ENCODE measurements around the gene GP5. TPM values are rescaled to one million over a fixed set of nuclear protein-coding genes. Genes with fewer than 3 reads are reported as not detected.

Gene GP5
- total and polyA plus RNA-seq, 2 of the 13 experiments (the other 11 are each of a cell fraction or from before 2014, with no cell fraction given): not detected

- TF ChIP-seq ZBED4 (CRISPR knock-in tag; IDR thresholded peaks at IDR 0.05; ENCODE audit: borderline replicate concordance) (no peak), ARNTL (CRISPR knock-in tag; IDR thresholded peaks at IDR 0.05) (no peak), RXRB (CRISPR knock-in tag; IDR thresholded peaks at IDR 0.05; ENCODE audit: borderline replicate concordance) (peak; percentile 70), NFIC (IDR thresholded peaks at IDR 0.05; ENCODE audit: low read length) (peak; percentile 73; the same call in 1 of the 2 replicates), ZNF503 (CRISPR knock-in tag; IDR thresholded peaks at IDR 0.05) (peak; percentile 56; the same call in 1 of the 2 replicates), ZSCAN20 (CRISPR knock-in tag; IDR thresholded peaks at IDR 0.05; ENCODE audit: borderline replicate concordance) (no peak), FOXK2 (IDR thresholded peaks at IDR 0.05) (no peak), MED1 (CRISPR knock-in tag; IDR thresholded peaks at IDR 0.05) (no peak), SRY (CRISPR knock-in tag; IDR thresholded peaks at IDR 0.05) (no peak), ZNF383 (CRISPR knock-in tag; IDR thresholded peaks at IDR 0.05; ENCODE audit: borderline replicate concordance) (no peak), FIP1L1 (IDR thresholded peaks at IDR 0.05; ENCODE audit: borderline replicate concordance, insufficient read depth, low read depth, low read length) (no peak), GFI1 (CRISPR knock-in tag; IDR thresholded peaks at IDR 0.05; ENCODE audit: borderline replicate concordance) (no peak; the same call in 1 of the 2 replicates), ZFAT (CRISPR knock-in tag; conservative IDR thresholded peaks at IDR 0.05) (no peak), RFXANK (CRISPR knock-in tag; IDR thresholded peaks at IDR 0.05) (no peak), TAF15 (IDR thresholded peaks at IDR 0.05; ENCODE audit: low read depth, low read length, poor library complexity, severe bottlenecking) (no peak), YY1 (IDR thresholded peaks at IDR 0.05; ENCODE audit: insufficient read depth, insufficient replicate concordance, low read depth, low read length) (no peak)
- TF ChIP-seq, protein P1, sequence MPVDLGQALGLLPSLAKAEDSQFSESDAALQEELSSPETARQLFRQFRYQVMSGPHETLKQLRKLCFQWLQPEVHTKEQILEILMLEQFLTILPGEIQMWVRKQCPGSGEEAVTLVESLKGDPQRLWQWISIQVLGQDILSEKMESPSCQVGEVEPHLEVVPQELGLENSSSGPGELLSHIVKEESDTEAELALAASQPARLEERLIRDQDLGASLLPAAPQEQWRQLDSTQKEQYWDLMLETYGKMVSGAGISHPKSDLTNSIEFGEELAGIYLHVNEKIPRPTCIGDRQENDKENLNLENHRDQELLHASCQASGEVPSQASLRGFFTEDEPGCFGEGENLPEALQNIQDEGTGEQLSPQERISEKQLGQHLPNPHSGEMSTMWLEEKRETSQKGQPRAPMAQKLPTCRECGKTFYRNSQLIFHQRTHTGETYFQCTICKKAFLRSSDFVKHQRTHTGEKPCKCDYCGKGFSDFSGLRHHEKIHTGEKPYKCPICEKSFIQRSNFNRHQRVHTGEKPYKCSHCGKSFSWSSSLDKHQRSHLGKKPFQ (CRISPR knock-in tag; IDR thresholded peaks at IDR 0.05; ENCODE audit: insufficient replicate concordance): no peak
- TF ChIP-seq, protein P2, sequence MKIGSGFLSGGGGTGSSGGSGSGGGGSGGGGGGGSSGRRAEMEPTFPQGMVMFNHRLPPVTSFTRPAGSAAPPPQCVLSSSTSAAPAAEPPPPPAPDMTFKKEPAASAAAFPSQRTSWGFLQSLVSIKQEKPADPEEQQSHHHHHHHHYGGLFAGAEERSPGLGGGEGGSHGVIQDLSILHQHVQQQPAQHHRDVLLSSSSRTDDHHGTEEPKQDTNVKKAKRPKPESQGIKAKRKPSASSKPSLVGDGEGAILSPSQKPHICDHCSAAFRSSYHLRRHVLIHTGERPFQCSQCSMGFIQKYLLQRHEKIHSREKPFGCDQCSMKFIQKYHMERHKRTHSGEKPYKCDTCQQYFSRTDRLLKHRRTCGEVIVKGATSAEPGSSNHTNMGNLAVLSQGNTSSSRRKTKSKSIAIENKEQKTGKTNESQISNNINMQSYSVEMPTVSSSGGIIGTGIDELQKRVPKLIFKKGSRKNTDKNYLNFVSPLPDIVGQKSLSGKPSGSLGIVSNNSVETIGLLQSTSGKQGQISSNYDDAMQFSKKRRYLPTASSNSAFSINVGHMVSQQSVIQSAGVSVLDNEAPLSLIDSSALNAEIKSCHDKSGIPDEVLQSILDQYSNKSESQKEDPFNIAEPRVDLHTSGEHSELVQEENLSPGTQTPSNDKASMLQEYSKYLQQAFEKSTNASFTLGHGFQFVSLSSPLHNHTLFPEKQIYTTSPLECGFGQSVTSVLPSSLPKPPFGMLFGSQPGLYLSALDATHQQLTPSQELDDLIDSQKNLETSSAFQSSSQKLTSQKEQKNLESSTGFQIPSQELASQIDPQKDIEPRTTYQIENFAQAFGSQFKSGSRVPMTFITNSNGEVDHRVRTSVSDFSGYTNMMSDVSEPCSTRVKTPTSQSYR (CRISPR knock-in tag; IDR thresholded peaks at IDR 0.05; ENCODE audit: borderline replicate concordance): no peak
These were observed 47.7 kb upstream of the GP5 start (continued) for GRCh38 chr3:194446754-194447153.
